GM19324 (cell line): ENCODE results near the gene RCSD1.

ENCODE experiments used
- ATAC-seq: cut with Tn5 transposase; IDR thresholded peaks from one replicate; pipeline ENCODE4 v1.9.1; 2021; ENCODE audit warnings: mild to moderate bottlenecking, moderate library complexity; ENCODE audit not compliant: unreplicated experiment, low FRiP score

The RCSD1 gene

GRCh38 chr1:167683226-167683625, 53.2 kb downstream of the RCSD1 start:
- ATAC-seq, result no peak

DNA sequence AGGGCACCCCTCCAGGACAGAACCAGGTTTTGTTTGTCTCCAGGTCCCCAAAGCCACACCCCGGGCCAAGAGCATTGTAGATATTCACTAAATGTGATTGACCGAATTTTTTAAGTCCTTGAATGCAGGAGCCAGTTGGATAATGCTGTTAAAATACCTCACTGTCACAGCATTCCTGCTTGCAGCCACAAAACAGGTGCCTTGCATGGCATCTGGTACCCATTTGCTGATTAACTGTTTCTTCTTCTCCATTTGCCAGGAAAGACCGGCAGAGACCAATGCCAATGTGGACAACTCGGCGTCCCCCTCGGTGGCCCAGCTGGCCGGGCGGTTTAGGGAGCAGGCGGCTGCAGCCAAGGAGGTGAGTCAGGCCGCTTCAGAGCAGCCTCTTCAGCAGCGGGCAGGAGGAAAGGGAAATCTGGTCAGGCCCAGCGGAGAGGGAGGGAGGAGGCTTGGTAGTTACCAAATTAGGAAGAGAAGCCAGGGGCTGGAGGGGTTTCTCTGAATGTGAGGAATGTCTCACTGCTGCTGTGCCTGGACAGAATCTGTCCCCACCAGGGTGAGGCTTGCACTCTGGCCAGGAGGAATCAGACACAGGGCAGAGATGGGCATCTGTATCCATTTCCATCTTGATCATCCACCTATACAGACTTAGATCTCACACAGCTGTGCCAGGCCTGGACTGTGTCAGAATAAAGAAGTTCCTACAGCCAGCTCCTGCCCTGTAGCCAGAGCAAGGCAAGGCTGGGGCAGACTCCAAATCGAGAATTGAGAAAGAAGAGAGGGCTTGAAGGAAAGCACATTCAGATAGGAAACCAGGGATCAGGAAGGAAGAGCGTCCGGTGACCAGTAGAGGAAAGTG, 53.8 kb downstream of the RCSD1 start:
- no peak for ATAC-seq

GRCh38 chr1:167685844-167686243, 55.8 kb downstream of the RCSD1 start:
- no peak for ATAC-seq

DNA sequence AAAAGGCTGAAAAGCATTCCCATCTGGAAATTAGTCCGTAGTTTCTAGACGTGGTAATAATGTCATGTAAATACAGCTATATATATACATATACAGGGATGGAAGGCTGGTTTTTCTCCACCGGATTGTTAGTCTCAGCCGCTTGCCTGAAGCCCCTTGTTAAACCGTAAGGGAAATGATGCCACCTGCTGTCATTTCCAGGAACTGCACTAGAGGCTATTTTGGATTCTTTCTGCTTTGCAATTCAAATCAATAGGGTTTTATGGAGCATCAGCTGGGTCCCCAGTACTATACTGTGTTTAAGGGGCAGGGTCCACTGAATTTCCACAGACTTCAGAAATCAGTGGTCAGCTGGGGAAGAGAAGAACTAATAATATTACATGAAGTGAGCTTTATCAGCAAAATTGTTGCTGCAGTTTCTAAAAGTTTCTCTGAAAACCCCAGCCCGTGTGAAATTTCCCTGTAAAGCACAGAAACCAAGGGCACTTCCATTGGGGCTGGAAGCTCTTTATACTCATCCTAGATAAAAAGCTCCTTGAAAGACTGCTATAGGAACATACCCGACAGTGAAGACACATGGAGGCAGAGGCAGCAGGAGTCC, 58.0 kb downstream of the RCSD1 start:
- no peak for ATAC-seq

- no peak for ATAC-seq
These were observed 59.5 kb downstream of the RCSD1 start for GRCh38 chr1:167689567-167689920.

DNA sequence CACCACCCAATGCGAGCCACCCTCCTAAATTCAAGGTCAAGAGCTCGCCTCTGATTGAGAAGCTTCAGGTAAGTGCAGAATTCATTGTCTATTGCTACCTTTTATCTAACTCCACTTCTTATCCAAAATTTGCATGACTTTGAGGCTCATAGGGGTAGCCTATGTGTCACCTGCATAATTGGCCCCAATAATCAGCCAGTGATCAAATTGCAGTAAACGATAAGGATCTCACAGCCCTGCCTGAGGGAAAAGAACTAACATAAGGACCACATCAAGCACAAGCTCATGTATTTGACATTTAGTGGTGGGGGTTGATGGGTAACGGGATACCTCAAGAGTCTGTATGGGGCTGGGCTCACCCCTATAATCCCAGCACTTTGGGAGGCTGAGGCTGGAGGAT, 60.0 kb downstream of the RCSD1 start:
- no peak for ATAC-seq

DNA sequence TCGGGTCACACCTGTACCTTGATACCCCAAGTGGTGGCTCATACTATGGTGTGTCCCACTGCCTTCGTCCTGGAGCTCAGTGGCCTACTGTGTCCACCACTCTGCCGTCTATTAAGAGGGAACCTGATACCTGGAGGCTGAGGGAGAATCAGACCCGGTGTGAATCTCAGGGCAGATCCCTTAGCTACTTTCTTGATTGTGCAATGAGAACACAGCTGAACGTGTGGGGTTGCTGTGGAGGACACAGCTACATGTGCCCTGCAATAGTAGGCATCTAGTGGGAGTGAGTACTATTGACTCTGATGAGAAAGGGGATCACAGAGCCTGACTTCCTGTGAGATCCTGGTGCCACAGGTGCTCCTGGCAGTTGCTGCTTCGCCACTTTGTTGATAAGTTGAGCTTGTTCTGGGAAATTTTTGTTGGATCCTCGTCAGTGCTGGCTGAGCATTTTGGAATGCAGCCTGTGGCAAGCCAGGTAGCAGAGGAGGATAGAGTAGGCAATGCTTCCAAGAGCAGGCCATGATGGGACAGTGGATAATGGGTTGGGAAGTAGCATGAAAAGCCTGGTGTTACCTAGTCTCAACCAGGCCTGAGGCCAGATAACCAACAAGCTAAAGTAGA, 63.5 kb downstream of the RCSD1 start:
- no peak for ATAC-seq

GRCh38 chr1:167694691-167695090, 64.7 kb downstream of the RCSD1 start:
- ATAC-seq, result no peak

GRCh38 chr1:167695147-167695546, 65.1 kb downstream of the RCSD1 start:
- no peak for ATAC-seq

GRCh38 chr1:167695756-167696561, 65.9 kb downstream of the RCSD1 start:
- no peak for ATAC-seq

DNA sequence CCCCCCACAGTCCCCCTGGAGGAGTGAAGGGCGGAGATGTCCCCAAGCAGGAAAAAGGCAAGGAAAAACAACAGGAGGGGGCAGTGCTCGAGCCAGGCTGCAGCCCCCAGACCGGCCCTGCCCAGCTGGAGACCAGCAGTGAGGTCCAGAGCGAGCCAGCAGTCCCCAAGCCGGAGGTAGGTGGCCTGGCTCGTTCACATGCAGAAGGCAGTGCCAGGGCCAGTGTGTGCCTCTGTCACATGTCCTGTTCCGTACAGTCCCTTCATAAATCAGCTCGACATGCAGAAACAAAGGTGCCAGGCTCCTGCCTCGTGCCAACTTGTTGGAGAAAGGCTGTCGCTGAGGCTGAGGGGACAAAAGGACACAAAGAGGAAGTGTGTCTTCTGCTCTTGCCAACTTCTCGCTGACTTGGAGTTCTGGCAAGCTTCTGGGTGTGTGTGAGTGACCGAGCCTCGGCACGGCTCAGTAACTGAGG, 67.7 kb downstream of the RCSD1 start:
- ATAC-seq, result no peak

- ATAC-seq, result no peak
These were observed 68.3 kb downstream of the RCSD1 start for GRCh38 chr1:167698313-167698712.

GRCh38 chr1:167701510-167701909, 71.5 kb downstream of the RCSD1 start:
- ATAC-seq, result no peak

DNA sequence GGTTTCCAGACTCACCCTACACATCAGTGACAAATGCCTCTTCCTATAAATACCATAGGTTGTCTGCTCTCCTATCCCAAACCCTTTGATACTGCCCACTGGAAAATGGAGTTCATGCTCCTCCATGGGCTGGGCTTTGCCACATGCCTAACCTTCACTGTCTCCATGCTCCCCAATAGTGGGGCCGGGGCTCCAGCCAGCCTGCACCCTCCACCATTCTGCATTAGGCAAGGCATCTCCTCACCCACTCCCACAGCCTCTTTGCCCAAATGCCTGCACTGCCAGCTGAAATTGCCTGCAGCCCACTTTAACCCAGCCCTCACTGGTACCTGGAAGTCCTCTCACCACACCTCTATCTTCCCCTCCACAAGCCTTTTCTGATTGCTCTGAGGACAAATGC, 73.5 kb downstream of the RCSD1 start:
- ATAC-seq, result no peak

GRCh38 chr1:167704715-167705114, 74.7 kb downstream of the RCSD1 start:
- ATAC-seq, result no peak

- ATAC-seq, result no peak
These were observed 75.2 kb downstream of the RCSD1 start for GRCh38 chr1:167705250-167705649.

DNA sequence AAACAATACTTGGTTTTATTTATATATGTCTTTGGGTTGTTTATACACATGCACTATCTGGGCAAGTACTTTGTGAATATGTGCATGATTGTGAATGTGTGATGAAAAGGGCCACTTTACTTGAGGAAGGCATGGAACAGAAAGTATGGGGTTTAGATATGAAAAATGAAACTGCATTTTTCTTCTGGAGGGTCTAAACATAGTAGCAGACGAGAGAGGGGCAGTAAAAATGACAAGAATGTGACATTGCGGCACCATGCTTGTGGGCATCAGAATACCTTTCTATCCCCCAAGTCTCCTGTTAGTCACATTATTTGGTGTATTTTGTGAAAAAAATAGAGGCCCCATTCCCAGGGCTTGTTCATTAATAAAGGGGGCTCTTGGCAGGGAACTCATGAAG, 76.3 kb downstream of the RCSD1 start:
- ATAC-seq, result no peak

- ATAC-seq, result no peak
These were observed 77.2 kb downstream of the RCSD1 start for GRCh38 chr1:167706931-167707877.

DNA sequence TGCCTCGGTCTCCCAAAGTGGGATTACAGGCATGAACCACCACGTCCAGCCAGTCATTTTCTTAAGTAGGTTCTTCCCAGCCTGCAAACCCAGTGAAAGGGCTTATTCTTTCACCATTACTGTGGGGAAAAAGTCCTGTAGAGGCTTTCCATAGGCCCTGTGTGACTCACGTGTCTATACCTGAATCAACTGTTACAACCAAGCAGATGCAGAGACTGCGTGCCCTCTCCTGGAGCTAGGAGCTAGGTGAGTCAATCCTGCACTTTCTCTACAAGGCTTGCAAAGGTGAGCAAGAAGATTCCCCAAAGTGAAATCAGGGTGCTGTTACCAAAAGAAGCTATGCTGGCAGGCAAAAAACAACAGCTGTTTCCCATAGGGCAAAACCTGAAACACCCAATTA, 77.9 kb downstream of the RCSD1 start:
- no peak for ATAC-seq

GRCh38 chr1:167708940-167709389, 78.9 kb downstream of the RCSD1 start:
- no peak for ATAC-seq
